GM19397 (cell line): ENCODE measurements around the gene DDX54.

ENCODE experiments used
- ATAC-seq: cut with Tn5 transposase; IDR thresholded peaks from one replicate; pipeline ENCODE4 v1.9.1; 2021; ENCODE audit warnings: mild to moderate bottlenecking, moderate library complexity; ENCODE audit not compliant: unreplicated experiment

The DDX54 gene

DNA sequence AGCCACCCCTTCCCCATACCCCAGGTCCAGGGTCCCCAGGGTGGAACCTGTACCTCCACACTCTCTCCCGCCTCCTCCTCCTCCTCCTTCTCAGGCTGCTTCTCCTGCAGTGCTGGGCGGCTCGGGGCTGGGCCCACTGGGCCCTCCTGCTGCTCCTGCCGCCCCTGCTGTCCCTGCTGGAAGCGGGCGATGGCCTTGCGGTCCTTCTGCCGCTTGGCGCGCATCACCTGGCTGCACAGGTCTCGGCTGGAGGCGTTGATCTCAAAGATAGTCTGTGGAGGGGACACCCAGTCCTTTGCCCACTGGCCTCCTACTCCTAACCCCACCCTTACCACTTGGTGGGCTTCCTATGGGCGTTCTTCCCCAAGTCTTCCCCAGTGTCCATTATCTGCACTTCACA lies 21.3 kb downstream of the DDX54 start:
- no peak for ATAC-seq

GRCh38 chr12:113163030-113163360 lies 22.3 kb downstream of the DDX54 start:
- no peak for ATAC-seq

GRCh38 chr12:113162102-113163029 lies 22.9 kb downstream of the DDX54 start:
- ATAC-seq = no peak

- ATAC-seq = no peak
Observed at GRCh38 chr12:113161415-113162016, 23.8 kb downstream of the DDX54 start.

DNA sequence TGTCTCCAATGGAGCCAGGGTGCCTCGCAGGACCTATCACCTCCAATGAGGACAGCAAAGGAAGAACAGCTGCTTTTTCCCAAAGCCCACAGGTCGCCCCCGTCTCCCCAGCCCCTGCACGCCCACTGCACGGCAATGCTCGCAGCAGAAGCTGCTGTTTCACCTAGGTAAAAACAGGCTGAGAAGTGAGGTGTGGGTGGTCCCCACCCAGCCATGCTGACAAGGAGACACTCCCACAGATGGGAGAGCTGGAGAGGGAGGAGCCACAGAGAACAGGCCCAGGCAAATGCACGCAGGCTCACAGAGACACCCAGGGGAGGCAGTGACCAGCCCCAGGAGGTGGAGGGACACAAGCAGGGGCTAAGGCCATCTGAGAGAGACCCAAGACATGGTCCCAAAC lies 25.3 kb downstream of the DDX54 start:
- no peak for ATAC-seq

- ATAC-seq = no peak
Observed at GRCh38 chr12:113158439-113159203, 26.7 kb downstream of the DDX54 start.

DNA sequence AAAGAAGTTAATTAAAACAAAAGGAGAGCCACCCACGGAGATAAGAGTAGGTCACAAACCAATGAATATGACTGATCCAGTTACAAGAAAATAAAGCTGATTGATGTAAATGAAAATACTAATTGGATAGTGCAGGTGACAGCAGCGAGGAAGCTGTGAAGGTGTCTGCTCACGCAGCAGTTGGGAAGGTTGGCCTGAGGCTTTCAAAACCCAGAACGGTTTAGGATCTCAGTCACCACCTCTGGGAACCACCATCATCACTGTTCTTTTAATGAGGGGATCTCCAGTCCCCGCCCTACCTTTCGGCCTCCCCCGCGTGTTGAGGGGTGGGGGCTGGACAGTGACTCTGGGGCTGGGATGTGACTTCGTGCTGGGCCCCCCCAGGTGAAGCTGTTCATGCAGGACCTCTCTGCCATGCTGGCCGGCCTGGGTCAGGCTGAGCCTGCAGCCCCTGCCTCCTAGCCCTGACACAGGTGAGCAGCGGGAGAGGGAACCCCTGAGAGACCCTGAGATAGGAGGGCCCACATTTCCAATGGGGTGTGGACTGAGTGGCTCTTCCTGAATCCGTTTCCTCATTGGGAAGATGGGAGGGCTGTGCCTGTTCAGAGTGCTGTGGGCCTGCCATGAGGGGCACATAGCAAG lies 27.9 kb downstream of the DDX54 start:
- ATAC-seq = no peak

- no peak for ATAC-seq
Observed at GRCh38 chr12:113155646-113156045, 29.6 kb downstream of the DDX54 start.

GRCh38 chr12:113155060-113155459 lies 30.2 kb downstream of the DDX54 start:
- no peak for ATAC-seq

DNA sequence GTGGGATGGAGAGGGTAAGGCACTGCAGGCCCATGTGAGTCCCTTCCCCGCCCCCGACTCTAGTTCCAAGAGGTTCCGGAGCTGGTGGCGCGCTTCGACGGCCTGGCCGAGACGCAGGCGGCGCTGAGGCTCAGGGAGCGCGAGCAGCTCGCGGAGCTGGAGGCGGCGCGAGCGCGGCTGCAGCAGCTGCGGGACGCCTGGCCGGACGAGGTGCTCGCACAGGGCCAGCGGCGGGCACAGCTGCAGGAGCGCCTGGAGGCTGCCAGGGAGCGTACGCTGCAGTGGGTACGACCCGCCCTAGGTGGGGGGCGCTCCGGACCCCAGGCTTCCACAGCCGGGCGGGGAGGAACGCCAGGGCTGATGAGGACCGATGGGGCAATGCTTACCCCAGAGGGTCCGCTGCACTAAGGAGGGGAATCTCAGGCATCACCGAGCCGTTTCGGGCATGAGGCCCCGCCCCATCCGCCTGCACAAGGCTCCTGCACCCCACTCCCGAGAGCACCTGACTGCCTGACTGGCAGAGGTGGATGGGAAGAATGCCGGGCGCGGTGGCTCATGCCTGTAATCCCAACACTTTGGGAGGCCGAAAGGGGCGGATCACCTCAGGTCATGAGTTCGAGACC lies 30.8 kb downstream of the DDX54 start:
- no peak for ATAC-seq

- ATAC-seq = no peak
Observed at GRCh38 chr12:113152835-113153814, 32.2 kb downstream of the DDX54 start.

- no peak for ATAC-seq
Observed at GRCh38 chr12:113152196-113152834, 33.0 kb downstream of the DDX54 start.

GRCh38 chr12:113151655-113152054 lies 33.6 kb downstream of the DDX54 start:
- no peak for ATAC-seq

DNA sequence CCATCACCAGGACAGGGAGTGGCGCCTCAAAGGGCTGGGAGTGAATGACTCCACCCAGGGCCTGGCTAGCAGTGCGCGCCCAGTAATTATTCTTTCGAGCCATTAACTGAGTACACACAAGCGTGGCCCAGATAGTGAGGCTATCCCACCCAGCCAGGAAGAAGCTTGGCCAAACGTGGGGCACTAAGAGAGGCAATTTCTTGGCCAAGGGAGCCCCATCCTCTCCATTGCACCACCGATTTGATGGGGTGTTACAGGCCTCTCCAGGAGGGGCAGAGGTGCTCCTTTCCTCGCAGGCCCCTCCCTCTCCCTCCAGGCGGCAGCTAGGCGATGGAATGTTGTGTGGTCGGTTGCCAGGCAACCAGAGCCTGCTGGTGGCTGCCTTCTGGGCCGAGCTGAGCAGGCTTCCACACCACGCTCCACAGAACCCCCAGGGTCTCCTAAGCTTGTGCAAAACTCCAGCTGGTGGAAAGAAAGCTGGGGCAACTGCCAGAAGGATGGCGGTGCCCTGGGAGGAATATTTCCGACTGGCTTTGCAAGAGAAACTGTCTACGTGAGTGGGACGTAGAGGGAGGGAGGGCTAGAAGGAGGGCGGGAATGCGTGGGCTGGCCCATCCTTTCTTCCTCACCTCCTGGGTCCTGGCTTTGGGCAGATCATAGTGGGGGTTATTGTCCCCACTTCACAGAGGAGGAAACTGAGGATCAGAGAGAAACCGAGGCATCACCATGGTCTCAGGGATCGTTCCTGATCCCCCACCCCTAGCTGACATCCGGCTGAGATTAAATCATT lies 35.7 kb downstream of the DDX54 start, which contains the start of gene CFAP73:
TSS of gene CFAP73 (plus strand) at position 364 of the 790 bp plus-strand sequence. CDS start at position 498, 134 bp downstream.
- ATAC-seq = no peak

GRCh38 chr12:113146999-113147398 lies 38.3 kb downstream of the DDX54 start:
- ATAC-seq = no peak

GRCh38 chr12:113145720-113146551 lies 39.3 kb downstream of the DDX54 start:
- ATAC-seq = no peak

- ATAC-seq = no peak
Observed at GRCh38 chr12:113144806-113145205, 40.5 kb downstream of the DDX54 start.
